GM23338 (cell line): ENCODE measurements around the gene PCSK2. TPM values are rescaled to one million over a fixed set of nuclear protein-coding genes. Genes with fewer than 3 reads are reported as not detected.

Experiments used
- ATAC-seq: fragments of 200-7000 bp; cut with Tn5 transposase; 3 replicates; pipeline ENCODE4 v1.9.1; 2020
- DNase-seq: peaks from one replicate; pipeline ENCODE4 v3.0.0-alpha.2; 2015; ENCODE audit warnings: low spot score
- H2AFZ ChIP-seq: fragments of 200-600 bp; sonication (generic); 2 replicates; pipeline ENCODE4 v1.8.0; 2016; ENCODE audit warnings: antibody characterized with exemption, mild to moderate bottlenecking, moderate library complexity
- H3F3A ChIP-seq: fragments of 200-600 bp; sonication (generic); replicated peaks from 2 replicates; pipeline ENCODE4 v1.8.0; 2017; ENCODE audit warnings: antibody characterized with exemption, mixed run types, low read depth
- H3K27ac ChIP-seq: fragments of 200-600 bp; sonication (generic); 2 replicates; pipeline ENCODE4 v1.6.1; 2016; ENCODE audit warnings: low read depth
- H3K27me3 ChIP-seq: fragments of 200-600 bp; sonication (generic); 2 replicates; pipeline ENCODE4 v1.8.0; 2016; ENCODE audit warnings: mild to moderate bottlenecking, mixed run types, moderate library complexity; ENCODE audit not compliant: insufficient read depth
- H3K36me3 ChIP-seq: fragments of 200-600 bp; sonication (generic); 2 replicates; pipeline ENCODE4 v1.8.0; 2016; ENCODE audit warnings: mild to moderate bottlenecking; ENCODE audit not compliant: insufficient read depth
- H3K4me1 ChIP-seq: fragments of 200-600 bp; sonication (generic); 2 replicates; pipeline ENCODE4 v1.8.0; 2016; ENCODE audit warnings: mild to moderate bottlenecking, moderate library complexity; ENCODE audit not compliant: insufficient read depth
- H3K4me2 ChIP-seq: fragments of 200-600 bp; sonication (generic); 2 replicates; pipeline ENCODE4 v1.7.1; 2017; ENCODE audit warnings: mixed run types
- H3K4me3 ChIP-seq: fragments of 200-600 bp; sonication (generic); 2 replicates; pipeline ENCODE4 v1.6.1; 2016; ENCODE audit warnings: mixed run types
- H3K79me2 ChIP-seq: fragments of 200-600 bp; sonication (generic); replicated peaks from 2 replicates; pipeline ENCODE4 v1.8.0; 2017; ENCODE audit warnings: mild to moderate bottlenecking; ENCODE audit not compliant: insufficient read depth
- H3K9me2 ChIP-seq: fragments of 200-600 bp; sonication (generic); 2 replicates; pipeline ENCODE4 v1.8.0; 2017; ENCODE audit not compliant: insufficient read depth
- H4K20me1 ChIP-seq: fragments of 200-600 bp; sonication (generic); replicated peaks from 2 replicates; pipeline ENCODE4 v1.8.0; 2017; ENCODE audit warnings: mild to moderate bottlenecking; ENCODE audit not compliant: insufficient read depth
- H3K27ac Mint-ChIP-seq: 2 replicates; pipeline ENCODE4 v1.8.0; 2020; ENCODE audit warnings: inconsistent platforms, mild to moderate bottlenecking, moderate library complexity, mixed read lengths
- H3K27me3 Mint-ChIP-seq: 3 replicates; pipeline ENCODE4 v1.8.0; 2022; ENCODE audit warnings: low read depth, mild to moderate bottlenecking, moderate library complexity, mixed read lengths, inconsistent platforms; ENCODE audit not compliant: insufficient read depth, poor library complexity
- H3K36me3 Mint-ChIP-seq: 3 replicates; pipeline ENCODE4 v1.8.0; 2021; ENCODE audit warnings: low read depth, mild to moderate bottlenecking, inconsistent platforms, moderate library complexity, mixed read lengths
- H3K4me1 Mint-ChIP-seq: 3 replicates; pipeline ENCODE4 v1.8.0; 2020; ENCODE audit warnings: mild to moderate bottlenecking, inconsistent platforms, mixed read lengths
- H3K4me3 Mint-ChIP-seq: 3 replicates; pipeline ENCODE4 v1.8.0; 2021; ENCODE audit warnings: moderate library complexity, mild to moderate bottlenecking, inconsistent platforms, mixed read lengths
- H3K9me3 Mint-ChIP-seq: 3 replicates; pipeline ENCODE4 v1.8.0; 2020; ENCODE audit warnings: moderate library complexity, mild to moderate bottlenecking, inconsistent platforms, mixed read lengths
- CREB1 ChIP-seq: fragments of 250-450 bp; sonication (Bioruptor Pico); IDR thresholded peaks from 2 replicates; pipeline ENCODE4 v1.5.0; 2020; ENCODE audit warnings: low read depth, mild to moderate bottlenecking, moderate library complexity
- ETS1 ChIP-seq: IDR thresholded peaks from 2 replicates; pipeline ENCODE4 v1.6.1; 2016; ENCODE audit warnings: antibody characterized with exemption
- EZH2 ChIP-seq: fragments of 200-600 bp; sonication (generic); IDR thresholded peaks from one replicate; pipeline ENCODE4 v1.8.0; 2017; ENCODE audit warnings: antibody characterized with exemption, mild to moderate bottlenecking, low read depth; ENCODE audit not compliant: unreplicated experiment
- EZH2phosphoT487 ChIP-seq: fragments of 200-600 bp; sonication (generic); IDR thresholded peaks from one replicate; pipeline ENCODE4 v1.8.1; 2018; ENCODE audit warnings: antibody characterized with exemption; ENCODE audit not compliant: unreplicated experiment
- JUNB ChIP-seq: IDR thresholded peaks from one replicate; pipeline ENCODE4 v1.6.1; 2016; ENCODE audit warnings: antibody characterized with exemption; ENCODE audit not compliant: unreplicated experiment
- REST ChIP-seq: IDR thresholded peaks from one replicate; pipeline ENCODE4 v1.6.1; 2018; ENCODE audit warnings: antibody characterized with exemption; ENCODE audit not compliant: unreplicated experiment
- STAT1 ChIP-seq: IDR thresholded peaks from one replicate; pipeline ENCODE4 v1.6.1; 2016; ENCODE audit warnings: antibody characterized with exemption; ENCODE audit not compliant: unreplicated experiment
- ZNF331 ChIP-seq: fragments of 250-450 bp; sonication (Bioruptor Pico); IDR thresholded peaks from 2 replicates; pipeline ENCODE4 v1.5.0; 2020; ENCODE audit warnings: low read depth, mild to moderate bottlenecking, moderate library complexity
- ZNF462 ChIP-seq: fragments of 250-450 bp; sonication (Bioruptor Pico); IDR thresholded peaks from 2 replicates; pipeline ENCODE4 v1.5.0; 2020; ENCODE audit warnings: mild to moderate bottlenecking, moderate library complexity
- polyA plus RNA-seq: library from polyadenylated mRNA; unstranded; fragments of >200 nt; fragmentation: Nextera tagmentation; extraction: Ambion mirVana; gene quantifications from 2 replicates; pipeline ENCODE4 v1.2.1, GENCODE V29; 2016
- total RNA-seq: library from RNA; depleted of rRNA; stranded (reverse); fragments of >200 nt; shearing (Covaris generic); gene quantifications from 2 replicates; pipeline ENCODE4 v1.2.3, GENCODE V29; 2014

PCSK2 gene
- total and polyA plus RNA-seq, 2 experiments from 2014 or later = 0.37 to 1.1 TPM

GRCh38 chr20:17377231-17377630, 150.4 kb downstream of the PCSK2 start:
- Histone ChIP-seq H2AFZ (no peak overlapping the region), H3K4me1 (peaks cover 6% of the 10 kb centered on the region; the same call in 1 of the 2 replicates), H3K4me3 (no peak overlapping the region), H3K36me3 (no peaks in the 10 kb centered on the region), H3K27me3 (no peaks in the 10 kb centered on the region), H3F3A (no peaks in the 10 kb centered on the region), H3K4me2 (no peak overlapping the region), H4K20me1 (no peaks in the 10 kb centered on the region), H3K9me2 (no peaks in the 10 kb centered on the region), H3K27ac (no peak overlapping the region), H3K79me2 (no peaks in the 10 kb centered on the region)
- no peaks in the 10 kb centered on the region for H3K36me3 Mint-ChIP-seq
- DNase-seq = no peak
- no peaks in the 10 kb centered on the region; the same call in 2 of the 3 replicates for H3K9me3 Mint-ChIP-seq
- TF ChIP-seq ETS1 = no peak
- no peak for TF ChIP-seq STAT1
- TF ChIP-seq EZH2phosphoT487 = no peak
- TF ChIP-seq JUNB = no peak
- H3K4me3 Mint-ChIP-seq = no peak overlapping the region
- ATAC-seq = no peak
- H3K27me3 Mint-ChIP-seq = no peaks in the 10 kb centered on the region
- peaks cover 9% of the 10 kb centered on the region; the same call in 2 of the 3 replicates for H3K4me1 Mint-ChIP-seq
- H3K27ac Mint-ChIP-seq = peak overlapping the region; percentile 41; the same call in 1 of the 2 replicates

GRCh38 chr20:17379651-17380050, 152.8 kb downstream of the PCSK2 start:
- DNase-seq = no peak
- no peaks in the 10 kb centered on the region; the same call in 2 of the 3 replicates for H3K9me3 Mint-ChIP-seq
- Histone ChIP-seq H3F3A (no peaks in the 10 kb centered on the region), H4K20me1 (no peaks in the 10 kb centered on the region), H3K4me2 (no peak overlapping the region), H3K27ac (no peak overlapping the region), H3K4me3 (no peak overlapping the region), H3K36me3 (no peaks in the 10 kb centered on the region), H3K79me2 (no peaks in the 10 kb centered on the region), H3K9me2 (no peaks in the 10 kb centered on the region), H2AFZ (no peak overlapping the region), H3K4me1 (peaks cover 6% of the 10 kb centered on the region; the same call in 1 of the 2 replicates), H3K27me3 (no peaks in the 10 kb centered on the region)
- ATAC-seq = no peak
- H3K27ac Mint-ChIP-seq = no peak overlapping the region
- H3K36me3 Mint-ChIP-seq = no peaks in the 10 kb centered on the region
- H3K4me1 Mint-ChIP-seq = peaks cover 9% of the 10 kb centered on the region; the same call in 2 of the 3 replicates
- no peak overlapping the region for H3K4me3 Mint-ChIP-seq
- H3K27me3 Mint-ChIP-seq = no peaks in the 10 kb centered on the region
- TF ChIP-seq CREB1 (CRISPR knock-in tag) = no peak
- TF ChIP-seq ETS1 = no peak
- no peak for TF ChIP-seq JUNB
- no peak for TF ChIP-seq EZH2
- TF ChIP-seq ZNF462 (CRISPR knock-in tag) = no peak
- no peak for TF ChIP-seq STAT1
- TF ChIP-seq ZNF331 (CRISPR knock-in tag) = no peak
- TF ChIP-seq REST = no peak
